ENCODE results near the gene TOP2A. TPM values are rescaled to one million over a fixed set of nuclear protein-coding genes. Genes with fewer than 3 reads are reported as not detected.

Gene TOP2A
- total and polyA plus RNA-seq, 2 donors (not counting 1 experiment from before 2014, with no cell fraction given) = 39.2 to 41.6 TPM

DNA sequence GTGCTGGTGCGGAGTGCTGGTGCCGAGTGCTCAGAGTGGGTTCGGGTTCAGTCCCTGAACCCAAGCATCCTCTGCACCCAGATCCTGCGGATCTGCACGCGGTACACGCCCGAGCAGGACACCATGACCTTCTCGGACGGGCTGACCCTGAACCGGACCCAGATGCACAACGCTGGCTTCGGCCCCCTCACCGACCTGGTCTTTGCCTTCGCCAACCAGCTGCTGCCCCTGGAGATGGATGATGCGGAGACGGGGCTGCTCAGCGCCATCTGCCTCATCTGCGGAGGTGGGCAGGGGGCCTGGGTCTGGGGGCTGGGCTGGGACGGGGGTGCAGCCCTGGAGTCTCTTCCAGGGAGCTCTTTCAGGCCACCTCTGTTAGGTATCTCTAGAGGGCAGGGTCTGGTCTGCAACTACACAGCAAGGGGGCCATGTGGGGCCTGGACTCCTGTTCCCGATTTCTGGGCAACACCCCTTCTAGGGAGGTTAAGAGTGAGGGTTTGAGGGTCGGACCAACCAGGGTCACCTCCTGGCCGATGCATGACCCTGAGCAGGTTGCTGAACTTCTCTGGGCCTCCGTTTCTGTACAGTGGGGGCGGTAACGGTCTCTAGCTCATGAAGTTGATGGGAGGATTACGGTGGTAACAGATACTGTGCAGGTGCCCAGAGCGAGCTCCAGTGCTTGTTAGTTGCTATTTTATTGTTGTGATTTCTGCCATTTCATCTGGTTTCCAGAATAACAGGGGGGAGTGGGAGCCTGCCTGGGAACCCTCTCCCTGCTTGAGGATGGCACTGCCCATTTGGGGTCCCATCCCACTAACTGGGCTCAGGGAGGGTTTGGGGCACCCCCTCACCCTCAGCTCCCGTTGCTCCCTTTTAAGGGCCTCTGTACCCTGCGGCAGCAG lies 63.2 kb downstream of the TOP2A start:
- H3K79me2 ChIP-seq (ENCODE audit: control insufficient read depth, insufficient read depth, low read length) = peaks cover 3% of the 10 kb centered on the region
- peaks cover 27% of the 10 kb centered on the region for H3K36me3 ChIP-seq (ENCODE audit: control insufficient read depth, insufficient read depth, low read length)
- no peaks in the 10 kb centered on the region for H3K9me3 ChIP-seq (ENCODE audit: control insufficient read depth, insufficient read depth, low read depth, low read length)
- no peak for DNase-seq (ENCODE audit: low read depth in 2 of 2)
- no peak overlapping the region for H3K4me3 ChIP-seq (replicated peaks in 1 of 4; ENCODE audit: control extremely low read depth in 1 of 4, insufficient read depth in 1 of 4, low read depth in 3 of 4, low read length in 4 of 4)
- H3K27ac ChIP-seq (ENCODE audit: insufficient read depth, low read length) = no peak overlapping the region
- no peak overlapping the region for H3K9ac ChIP-seq (ENCODE audit: insufficient read depth, low read length)
- H4K20me1 ChIP-seq (ENCODE audit: control insufficient read depth, extremely low read depth, insufficient read depth, low read length) = no peaks in the 10 kb centered on the region
- peaks cover 18% of the 10 kb centered on the region for H3K4me1 ChIP-seq (ENCODE audit: control insufficient read depth, extremely low read depth, insufficient read depth, low read length)
- H3K27me3 ChIP-seq (ENCODE audit: control insufficient read depth, insufficient read depth, low read length) = no peaks in the 10 kb centered on the region
- no peak overlapping the region for H2AFZ ChIP-seq (ENCODE audit: low read length)
- H3K4me2 ChIP-seq (ENCODE audit: extremely low read depth, insufficient read depth, low read length) = no peak overlapping the region
- TF ChIP-seq, protein P1, sequence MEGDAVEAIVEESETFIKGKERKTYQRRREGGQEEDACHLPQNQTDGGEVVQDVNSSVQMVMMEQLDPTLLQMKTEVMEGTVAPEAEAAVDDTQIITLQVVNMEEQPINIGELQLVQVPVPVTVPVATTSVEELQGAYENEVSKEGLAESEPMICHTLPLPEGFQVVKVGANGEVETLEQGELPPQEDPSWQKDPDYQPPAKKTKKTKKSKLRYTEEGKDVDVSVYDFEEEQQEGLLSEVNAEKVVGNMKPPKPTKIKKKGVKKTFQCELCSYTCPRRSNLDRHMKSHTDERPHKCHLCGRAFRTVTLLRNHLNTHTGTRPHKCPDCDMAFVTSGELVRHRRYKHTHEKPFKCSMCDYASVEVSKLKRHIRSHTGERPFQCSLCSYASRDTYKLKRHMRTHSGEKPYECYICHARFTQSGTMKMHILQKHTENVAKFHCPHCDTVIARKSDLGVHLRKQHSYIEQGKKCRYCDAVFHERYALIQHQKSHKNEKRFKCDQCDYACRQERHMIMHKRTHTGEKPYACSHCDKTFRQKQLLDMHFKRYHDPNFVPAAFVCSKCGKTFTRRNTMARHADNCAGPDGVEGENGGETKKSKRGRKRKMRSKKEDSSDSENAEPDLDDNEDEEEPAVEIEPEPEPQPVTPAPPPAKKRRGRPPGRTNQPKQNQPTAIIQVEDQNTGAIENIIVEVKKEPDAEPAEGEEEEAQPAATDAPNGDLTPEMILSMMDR (conservative IDR thresholded peaks at IDR 0.05 in 1 of 2, IDR thresholded peaks at IDR 0.05 in 1 of 2; ENCODE audit: low read depth in 1 of 2, low read length in 2 of 2) = no peak
- no peak for TF ChIP-seq EZH2 (IDR thresholded peaks at IDR 0.05; ENCODE audit: low read length, missing control alignments)

DNA sequence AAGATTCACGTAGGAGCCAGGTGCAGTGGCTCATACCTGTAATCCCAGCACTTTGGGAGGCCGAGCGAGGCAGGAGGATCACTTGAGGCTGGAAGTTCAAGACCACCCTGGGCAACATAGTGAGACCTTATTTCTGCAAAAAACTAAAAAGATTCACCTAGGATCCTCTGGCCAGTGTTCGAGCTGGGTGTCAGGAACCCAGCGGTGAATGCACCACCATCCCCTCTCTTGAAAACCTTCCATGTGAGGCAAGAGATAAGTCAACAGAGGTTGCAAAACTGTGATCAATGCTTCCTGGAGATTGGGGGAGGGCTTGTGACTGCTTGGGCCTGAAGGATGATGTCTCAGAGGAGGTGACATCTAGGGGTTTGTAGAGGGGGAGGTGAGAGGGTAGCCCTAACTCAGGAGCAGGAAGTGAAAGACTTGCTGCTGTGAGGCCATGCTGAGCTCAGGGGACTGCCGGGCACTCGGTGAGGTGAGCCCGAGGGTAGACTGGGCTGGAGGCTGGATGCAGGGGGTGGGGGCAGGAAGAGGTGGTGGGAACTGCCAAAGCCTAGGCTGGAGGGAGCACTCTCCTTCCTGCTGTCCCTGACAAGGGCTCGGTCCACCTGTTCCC lies 64.8 kb downstream of the TOP2A start:
- no peak overlapping the region for H3K4me2 ChIP-seq (ENCODE audit: extremely low read depth, insufficient read depth, low read length)
- no peak overlapping the region for H3K27ac ChIP-seq (ENCODE audit: insufficient read depth, low read length)
- H3K9me3 ChIP-seq (ENCODE audit: control insufficient read depth, insufficient read depth, low read depth, low read length) = no peaks in the 10 kb centered on the region
- peaks cover 12% of the 10 kb centered on the region for H3K79me2 ChIP-seq (ENCODE audit: control insufficient read depth, insufficient read depth, low read length)
- peaks cover 33% of the 10 kb centered on the region for H3K36me3 ChIP-seq (ENCODE audit: control insufficient read depth, insufficient read depth, low read length)
- H4K20me1 ChIP-seq (ENCODE audit: control insufficient read depth, extremely low read depth, insufficient read depth, low read length) = no peaks in the 10 kb centered on the region
- H3K4me3 ChIP-seq (replicated peaks in 1 of 4; ENCODE audit: control extremely low read depth in 1 of 4, insufficient read depth in 1 of 4, low read depth in 3 of 4, low read length in 4 of 4) = no peak overlapping the region
- DNase-seq (ENCODE audit: low read depth in 2 of 2) = no peak
- TF ChIP-seq, protein P1 (conservative IDR thresholded peaks at IDR 0.05 in 1 of 2, IDR thresholded peaks at IDR 0.05 in 1 of 2; ENCODE audit: low read depth in 1 of 2, low read length in 2 of 2) = no peak
- no peak for TF ChIP-seq EZH2 (IDR thresholded peaks at IDR 0.05; ENCODE audit: low read length, missing control alignments)
- H3K9ac ChIP-seq (ENCODE audit: insufficient read depth, low read length) = no peak overlapping the region
- no peaks in the 10 kb centered on the region for H3K27me3 ChIP-seq (ENCODE audit: control insufficient read depth, insufficient read depth, low read length)
- H3K4me1 ChIP-seq (ENCODE audit: control insufficient read depth, extremely low read depth, insufficient read depth, low read length) = peaks cover 29% of the 10 kb centered on the region
- no peak overlapping the region for H2AFZ ChIP-seq (ENCODE audit: low read length)

DNA sequence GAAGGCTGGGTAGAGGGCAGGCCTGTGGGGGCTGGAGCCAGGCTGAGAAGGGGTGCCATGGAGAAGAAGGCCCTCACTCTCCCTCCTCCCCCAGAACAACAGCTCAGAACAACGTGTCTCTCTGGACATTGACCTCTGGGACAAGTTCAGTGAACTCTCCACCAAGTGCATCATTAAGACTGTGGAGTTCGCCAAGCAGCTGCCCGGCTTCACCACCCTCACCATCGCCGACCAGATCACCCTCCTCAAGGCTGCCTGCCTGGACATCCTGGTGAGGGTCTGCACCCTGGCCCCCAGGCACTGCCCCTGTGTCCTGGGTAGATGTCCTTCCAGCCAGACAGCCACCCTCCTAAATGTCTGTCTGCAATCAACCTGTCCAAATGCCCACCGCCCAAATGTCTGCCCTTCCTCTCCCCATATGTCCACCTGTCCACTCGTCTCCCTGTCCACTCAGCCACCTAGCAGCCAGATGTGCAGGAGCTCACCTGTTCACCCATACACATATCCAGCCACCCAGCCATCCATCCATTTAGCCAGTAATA lies 65.4 kb downstream of the TOP2A start:
- Histone ChIP-seq H3K79me2 (ENCODE audit: control insufficient read depth, insufficient read depth, low read length) (peaks cover 16% of the 10 kb centered on the region), H2AFZ (ENCODE audit: low read length) (no peak overlapping the region), H3K9ac (ENCODE audit: insufficient read depth, low read length) (no peak overlapping the region), H3K4me2 (ENCODE audit: extremely low read depth, insufficient read depth, low read length) (no peak overlapping the region), H3K4me1 (ENCODE audit: control insufficient read depth, extremely low read depth, insufficient read depth, low read length) (peaks cover 34% of the 10 kb centered on the region), H3K9me3 (ENCODE audit: control insufficient read depth, insufficient read depth, low read depth, low read length) (no peaks in the 10 kb centered on the region), H3K27ac (ENCODE audit: insufficient read depth, low read length) (no peak overlapping the region), H4K20me1 (ENCODE audit: control insufficient read depth, extremely low read depth, insufficient read depth, low read length) (no peaks in the 10 kb centered on the region), H3K27me3 (ENCODE audit: control insufficient read depth, insufficient read depth, low read length) (no peaks in the 10 kb centered on the region), H3K36me3 (ENCODE audit: control insufficient read depth, insufficient read depth, low read length) (peaks cover 33% of the 10 kb centered on the region), H3K4me3 (replicated peaks in 1 of 4; ENCODE audit: control extremely low read depth in 1 of 4, insufficient read depth in 1 of 4, low read depth in 3 of 4, low read length in 4 of 4) (no peak overlapping the region)
- no peak for TF ChIP-seq EZH2 (IDR thresholded peaks at IDR 0.05; ENCODE audit: low read length, missing control alignments)
- TF ChIP-seq, protein P1 (conservative IDR thresholded peaks at IDR 0.05 in 1 of 2, IDR thresholded peaks at IDR 0.05 in 1 of 2; ENCODE audit: low read depth in 1 of 2, low read length in 2 of 2) = no peak
- no peak for DNase-seq (ENCODE audit: low read depth in 2 of 2)
